Activated T-helper 1 cell treated with Interleukin-2 at 50 U/mL for 16 hours (primary cell): ENCODE measurements around the gene KIAA0930.
"Not testable (repeated sequence)": the region's sequence is repeated elsewhere in the genome, so short reads cannot be mapped to it uniquely, and the experiment has no call there.

Experiments used
- DNase-seq: peaks from one replicate; pipeline ENCODE4 v3.0.0-alpha.2; 2020; ENCODE audit warnings: low read depth

The KIAA0930 gene

DNA sequence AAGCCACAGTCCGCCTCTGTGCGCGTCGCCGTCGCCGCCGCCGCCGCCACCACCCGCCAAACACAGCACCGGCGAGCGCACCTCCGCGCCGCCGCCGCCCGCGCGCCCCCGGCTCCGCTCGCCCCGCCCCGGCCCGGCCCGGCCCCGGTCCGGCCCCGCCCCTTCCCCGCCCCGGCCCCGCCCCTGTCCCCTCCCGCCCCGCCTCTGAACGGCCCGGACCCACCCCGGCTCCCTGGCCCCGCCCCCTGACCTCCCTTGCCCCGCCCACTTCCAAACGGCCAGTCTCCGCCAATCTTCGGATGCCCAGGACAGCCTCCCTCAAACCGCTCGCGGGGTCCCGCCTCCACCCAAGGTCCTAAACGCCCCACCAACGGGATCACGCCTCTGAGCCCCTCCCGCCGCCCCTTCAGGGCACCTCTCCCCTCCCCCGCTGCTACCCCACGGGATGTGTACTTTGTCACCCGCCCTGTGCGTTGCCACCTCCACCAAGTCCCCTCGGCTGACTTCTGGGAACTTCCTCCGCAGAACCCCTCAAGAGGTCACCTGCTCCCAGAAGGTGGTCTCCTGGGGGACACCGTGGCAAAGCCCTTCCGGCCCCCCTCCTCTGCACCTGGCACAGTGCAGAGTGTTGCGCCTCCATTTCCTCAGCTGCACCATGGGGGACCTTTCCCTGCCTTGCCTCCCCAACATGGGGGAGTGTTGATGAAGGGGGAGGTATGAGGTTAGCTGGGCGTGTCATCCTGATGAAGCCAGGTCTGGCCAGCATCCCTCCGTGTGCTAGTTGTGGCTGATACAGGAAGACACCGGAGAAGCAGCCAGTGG, at the start of gene KIAA0930:
KIAA0930 (minus strand) TSS at position 85 of the 822 bp plus-strand sequence. CDS start 191 bp downstream, outside the sequence.
- DNase-seq: peak; percentile 69

DNA sequence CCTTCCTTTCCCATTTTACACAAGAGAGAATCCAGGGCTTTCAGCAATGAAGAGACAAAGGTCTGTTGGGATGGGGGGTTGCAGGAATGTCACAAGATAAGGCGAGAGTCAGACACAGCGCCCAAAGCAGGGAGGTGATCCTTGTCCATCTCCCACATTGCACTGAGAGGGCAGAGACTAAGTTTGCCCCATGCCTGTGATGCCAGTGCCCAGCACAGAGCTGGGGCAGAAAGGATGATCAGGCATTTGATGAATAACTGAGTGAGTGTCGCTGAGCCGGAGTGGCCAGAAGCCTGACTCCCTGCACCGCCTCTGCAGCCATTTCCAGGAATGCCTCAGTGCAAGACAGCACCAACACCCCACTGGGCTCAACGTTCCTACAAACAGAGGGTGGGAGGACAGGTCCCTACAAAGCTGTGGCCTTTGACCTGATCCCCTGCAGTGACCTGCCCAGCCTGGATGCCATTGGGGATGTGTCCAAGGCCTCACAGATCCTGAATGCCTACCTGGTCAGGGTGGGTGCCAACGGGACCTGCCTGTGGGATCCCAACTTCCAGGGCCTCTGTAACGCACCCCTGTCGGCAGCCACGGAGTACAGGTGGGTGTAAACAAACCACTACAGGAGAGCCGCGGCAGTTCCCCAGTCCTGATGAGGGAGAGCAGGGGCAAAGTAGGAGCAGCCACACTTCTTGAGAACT, 46.3 kb upstream of the KIAA0930 start:
- no peak for DNase-seq

DNA sequence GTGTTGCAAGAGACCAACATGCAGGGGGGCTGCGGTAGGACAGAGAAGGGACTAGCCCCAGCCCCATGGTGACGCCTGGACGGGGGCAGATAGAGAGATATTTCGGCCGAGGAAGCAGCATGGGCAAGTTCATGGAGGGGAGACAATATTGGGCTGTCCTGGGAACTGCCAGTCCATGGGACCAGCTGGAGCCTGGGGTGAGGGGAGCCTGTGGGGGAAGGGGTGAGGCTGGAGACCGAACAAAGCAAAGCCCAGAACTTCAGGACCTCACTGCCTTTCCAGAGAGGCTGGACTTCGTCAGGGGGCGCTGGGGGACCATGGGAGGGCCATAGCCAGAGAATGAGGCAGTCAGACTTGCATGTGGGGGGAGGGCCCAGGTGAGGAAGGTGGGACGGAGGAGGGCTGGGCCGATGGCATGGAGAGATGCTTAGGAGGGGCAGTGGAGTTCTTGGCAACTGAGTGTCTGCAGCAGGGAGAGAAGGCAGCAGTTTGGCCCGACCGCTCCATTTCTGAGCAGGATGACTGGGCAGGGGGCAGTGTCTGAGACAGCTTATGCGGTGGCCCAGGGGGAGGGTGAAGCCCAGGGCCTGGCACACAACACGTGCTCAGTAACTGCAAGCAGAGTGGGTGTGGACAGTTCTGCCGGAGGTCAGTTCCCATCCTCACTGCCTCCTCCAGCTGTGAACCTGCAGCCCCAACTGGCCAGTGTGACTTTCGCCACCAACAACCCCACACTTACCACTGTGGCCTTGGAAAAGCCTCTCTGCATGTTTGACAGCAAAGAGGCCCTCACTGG, 44.8 kb upstream of the KIAA0930 start:
- DNase-seq: no peak

DNA sequence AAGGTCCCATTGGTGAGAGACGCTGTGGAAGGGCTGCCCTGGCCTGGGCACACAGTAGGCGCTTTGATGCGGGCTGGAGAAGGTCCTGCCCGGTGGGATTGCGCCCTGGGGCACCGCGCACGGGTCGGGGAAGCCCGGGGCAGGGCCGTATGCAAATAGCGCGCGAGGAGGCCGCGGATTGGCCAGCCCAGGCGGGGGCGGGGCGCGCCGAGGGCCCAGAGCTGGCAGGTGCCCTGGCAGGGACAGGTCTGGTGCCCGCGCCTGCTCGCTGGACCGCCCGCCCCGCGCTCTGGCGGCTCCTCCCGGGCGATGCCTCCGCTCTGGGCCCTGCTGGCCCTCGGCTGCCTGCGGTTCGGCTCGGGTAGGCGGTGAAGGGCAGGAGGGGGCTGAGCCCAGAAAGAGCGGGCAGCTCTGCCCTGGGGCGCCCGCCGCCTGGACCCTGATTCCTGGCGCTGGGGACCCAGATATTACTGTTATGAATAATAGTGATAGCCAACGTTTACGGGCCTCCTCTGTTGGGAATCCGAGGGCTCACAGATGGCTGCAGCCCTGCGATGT, 44.1 kb upstream of the KIAA0930 start, which contains the start of gene UPK3A:
UPK3A (plus strand) TSS at position 245 of the 558 bp plus-strand sequence; CDS start at position 310, 65 bp downstream.
- DNase-seq: peak; percentile 37

DNA sequence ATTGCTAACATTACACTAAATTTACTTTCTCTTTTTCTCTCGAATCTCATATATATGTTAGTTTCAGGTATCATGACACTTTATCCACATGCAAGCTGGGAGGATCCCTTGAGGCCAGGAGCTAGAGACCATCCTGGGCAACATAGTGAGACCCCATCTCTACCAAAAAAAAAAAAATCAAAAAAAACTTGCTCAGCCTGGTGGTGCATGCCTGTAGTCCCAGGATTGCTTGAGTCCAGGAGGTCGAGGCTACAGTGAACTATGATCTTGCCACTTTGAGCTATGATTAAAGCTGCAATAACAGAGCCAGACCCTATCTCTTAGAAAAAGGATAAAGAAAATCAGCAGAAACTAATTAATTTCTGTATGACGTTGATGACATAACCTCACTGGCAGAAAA, 40.3 kb upstream of the KIAA0930 start:
- DNase-seq: no peak

DNA sequence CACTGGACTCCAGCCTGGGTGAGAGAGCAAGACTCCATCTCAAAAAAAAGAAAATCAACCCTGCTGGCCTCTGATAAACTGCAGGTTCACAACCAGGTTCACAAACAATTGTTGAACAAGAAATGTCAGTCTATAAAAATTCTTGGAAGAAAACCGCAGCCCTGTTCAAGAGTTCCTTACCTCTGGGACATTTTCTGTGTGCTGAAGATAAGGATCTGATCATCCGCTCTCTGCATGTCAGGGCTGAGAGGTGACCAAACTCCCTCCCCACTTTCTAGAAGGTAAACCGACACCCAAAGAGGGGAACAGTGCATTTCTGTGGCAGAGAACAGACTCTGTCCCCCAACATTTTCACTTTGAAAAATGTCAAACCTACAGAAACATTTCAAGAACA, 39.9 kb upstream of the KIAA0930 start:
- no peak for DNase-seq

DNA sequence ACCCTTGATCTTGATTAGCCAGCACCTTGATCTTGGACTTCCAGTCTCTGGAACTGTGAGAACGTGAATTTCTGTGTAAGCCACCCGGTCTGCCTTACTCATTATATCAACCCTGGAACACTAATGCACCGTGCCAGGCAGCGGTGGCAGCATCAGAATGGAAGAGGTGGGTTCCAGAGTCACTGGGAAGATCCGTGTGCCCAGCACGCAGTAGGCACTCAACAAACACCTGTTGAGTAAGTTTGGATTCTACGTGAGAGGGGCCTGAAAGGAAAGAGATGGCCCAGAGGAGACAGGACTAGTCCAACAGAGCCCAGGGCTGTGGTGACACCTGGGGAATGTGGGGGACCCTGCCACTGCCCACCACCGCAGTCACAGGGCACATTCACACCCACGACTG, 37.4 kb upstream of the KIAA0930 start:
- no peak for DNase-seq

DNA sequence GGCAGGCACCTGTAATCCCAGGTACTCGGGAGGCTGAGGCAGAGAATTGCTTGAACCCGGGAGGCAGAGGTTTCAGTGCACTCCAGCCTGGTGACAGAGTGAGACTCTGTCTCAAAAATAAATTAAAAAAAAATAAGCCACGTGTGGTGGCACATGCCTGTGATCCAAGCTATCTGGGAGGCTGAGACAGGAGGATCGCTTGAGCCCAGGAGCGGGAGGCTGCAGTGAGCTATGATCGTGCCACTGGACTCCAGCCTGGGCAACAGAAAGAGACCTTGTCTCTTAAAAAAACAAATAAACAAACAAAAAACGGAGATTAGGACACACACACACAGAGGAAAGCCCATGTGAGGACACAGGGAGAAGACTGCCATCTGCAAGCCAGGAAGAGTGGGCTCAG, 37.0 kb upstream of the KIAA0930 start:
- not testable (repeated sequence) for DNase-seq

DNA sequence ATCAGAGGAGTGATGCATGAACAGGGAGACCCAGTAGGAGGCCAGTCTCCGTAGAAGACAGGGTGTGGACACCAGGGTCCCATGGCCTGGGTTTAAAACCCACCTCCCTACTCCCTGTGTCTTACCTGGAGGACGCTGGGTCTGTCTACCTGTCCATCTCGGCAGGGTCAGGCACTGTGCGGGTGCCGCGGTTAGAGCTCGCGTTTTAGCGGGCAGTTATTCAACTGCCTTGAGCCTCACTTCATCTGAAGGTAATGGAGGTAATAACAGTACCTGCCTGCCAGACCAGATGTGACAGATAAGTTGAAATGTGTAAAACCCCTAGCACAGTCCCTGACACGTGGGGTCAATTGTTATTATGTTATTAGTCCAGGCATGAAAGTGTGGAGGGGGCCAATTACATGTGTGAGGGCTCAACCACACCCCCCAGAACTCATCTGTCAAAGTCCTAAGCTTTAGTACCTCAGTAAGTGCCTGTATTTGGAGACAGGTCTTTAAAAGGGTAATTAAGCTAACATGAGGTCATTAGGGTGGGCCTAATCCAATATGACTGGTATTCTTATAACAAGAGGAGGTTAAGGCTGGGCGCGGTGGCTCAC, 35.9 kb upstream of the KIAA0930 start:
- no peak for DNase-seq

DNA sequence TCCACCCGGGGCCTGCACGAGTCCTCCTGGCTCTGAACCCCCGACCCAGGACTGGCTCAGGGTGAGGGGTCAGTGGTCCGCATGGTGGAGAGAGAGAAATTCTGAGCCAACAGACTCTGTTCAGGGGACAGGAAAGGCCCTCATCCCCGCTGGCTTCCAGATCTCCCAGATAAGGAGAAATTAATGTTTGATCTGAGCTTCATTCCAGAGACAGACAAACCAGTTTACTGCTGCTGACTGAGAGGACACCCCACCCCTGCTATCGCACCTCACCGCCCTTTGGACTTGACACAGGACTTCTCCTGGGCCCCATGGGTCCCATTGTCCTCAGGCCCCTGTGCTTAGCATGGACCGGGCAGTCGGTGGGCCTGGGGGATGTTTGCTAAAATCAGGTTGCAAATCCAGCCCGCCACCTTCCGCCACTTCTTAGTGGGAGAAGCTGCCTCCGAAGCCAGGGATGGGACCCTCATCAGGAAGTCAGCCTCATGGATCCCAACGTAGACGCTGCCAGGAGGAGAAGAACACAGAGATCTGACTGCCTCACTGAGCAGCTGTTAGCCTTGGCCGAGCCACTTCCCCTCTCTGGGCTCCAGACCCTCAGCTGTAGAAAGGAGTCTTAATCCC, 32.9 kb upstream of the KIAA0930 start:
- DNase-seq: no peak

DNA sequence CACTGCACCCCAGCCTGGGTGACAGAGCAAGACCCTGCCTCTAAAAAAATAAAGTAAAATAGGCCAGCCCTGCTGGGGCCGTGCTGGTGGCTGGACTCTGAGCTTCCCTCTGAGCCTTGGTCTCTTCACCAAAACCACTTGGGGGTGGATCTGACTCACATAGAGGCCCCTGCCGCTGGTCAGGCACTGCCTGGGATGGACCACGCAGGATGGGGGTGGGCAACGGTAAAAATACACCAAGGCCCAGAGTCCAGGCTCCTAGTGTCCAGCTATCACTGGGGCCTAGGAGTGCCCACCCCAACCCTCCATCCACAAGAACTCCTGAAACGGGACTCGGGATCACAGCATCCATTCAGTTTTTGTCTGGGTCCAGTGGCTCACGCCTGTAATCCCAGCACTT, 31.8 kb upstream of the KIAA0930 start:
- DNase-seq: no peak

DNA sequence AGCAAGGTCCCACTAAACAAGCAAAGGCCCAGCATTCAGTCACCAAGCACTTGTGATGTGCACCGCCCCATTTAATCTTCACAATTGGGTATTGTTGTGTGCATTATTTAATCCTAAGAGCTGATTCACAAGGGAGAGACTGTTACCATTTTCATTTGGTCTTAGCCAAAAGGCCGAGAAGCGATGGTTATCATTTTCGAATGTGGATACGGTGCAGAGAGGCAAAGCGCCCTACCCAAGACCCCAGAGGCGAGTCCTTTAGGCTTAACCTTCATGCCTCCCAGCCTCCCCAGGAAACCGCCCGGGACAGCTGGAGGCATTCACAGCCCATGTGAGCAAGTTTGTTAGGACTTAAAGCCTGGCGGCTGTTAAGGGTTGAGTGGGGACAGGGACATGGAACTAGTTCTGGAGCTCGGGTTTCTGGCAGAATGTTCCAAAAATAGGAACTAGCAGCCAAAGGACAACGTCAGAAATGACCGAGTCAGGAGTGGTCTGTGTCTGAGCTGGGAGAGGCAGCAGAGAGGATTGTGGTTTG, 31.0 kb upstream of the KIAA0930 start:
- DNase-seq: no peak

DNA sequence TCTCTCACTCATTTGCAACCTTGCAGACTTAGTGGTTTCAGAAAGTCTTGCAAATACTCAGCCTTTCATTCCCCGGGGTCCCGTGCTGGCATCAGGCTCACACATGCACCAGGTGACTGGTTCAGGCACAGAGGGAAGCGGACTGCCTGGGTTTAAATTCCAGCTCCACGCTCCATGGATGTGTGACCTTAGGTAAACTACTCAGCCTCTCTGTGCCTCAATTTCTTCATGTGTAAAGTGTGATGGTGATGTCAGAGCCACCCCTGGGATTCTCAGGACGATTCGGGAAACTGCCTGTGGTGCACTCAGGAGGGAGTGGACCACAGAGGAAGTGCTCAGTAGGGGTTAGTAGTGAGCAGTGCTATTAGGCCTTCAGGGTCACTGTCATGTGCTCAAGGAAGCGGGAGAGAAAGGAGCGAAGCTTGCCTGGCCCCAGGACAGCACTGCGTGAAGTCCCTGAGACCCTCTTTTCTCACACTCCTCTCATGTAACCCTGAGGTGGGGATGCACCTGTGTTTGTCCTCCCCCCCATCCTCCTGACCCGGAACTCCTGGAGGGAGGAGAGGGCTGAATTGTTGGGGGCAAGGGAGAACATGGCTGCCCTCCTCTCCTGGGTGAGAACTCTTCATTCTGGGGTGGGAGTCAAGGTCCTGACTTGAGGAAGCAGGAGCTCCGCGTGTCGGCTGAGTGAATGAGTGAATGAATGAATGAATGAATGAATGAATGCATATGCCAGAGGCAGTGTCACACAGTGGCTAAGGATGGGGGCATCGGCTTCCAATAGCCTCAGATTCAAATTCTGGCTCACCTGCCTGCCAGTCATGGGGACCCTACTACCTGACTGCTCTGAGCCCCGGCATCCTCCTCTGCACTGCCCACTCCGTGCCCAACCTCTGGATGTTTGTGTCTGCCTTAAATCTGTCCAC, 29.7 kb upstream of the KIAA0930 start:
- no peak for DNase-seq

DNA sequence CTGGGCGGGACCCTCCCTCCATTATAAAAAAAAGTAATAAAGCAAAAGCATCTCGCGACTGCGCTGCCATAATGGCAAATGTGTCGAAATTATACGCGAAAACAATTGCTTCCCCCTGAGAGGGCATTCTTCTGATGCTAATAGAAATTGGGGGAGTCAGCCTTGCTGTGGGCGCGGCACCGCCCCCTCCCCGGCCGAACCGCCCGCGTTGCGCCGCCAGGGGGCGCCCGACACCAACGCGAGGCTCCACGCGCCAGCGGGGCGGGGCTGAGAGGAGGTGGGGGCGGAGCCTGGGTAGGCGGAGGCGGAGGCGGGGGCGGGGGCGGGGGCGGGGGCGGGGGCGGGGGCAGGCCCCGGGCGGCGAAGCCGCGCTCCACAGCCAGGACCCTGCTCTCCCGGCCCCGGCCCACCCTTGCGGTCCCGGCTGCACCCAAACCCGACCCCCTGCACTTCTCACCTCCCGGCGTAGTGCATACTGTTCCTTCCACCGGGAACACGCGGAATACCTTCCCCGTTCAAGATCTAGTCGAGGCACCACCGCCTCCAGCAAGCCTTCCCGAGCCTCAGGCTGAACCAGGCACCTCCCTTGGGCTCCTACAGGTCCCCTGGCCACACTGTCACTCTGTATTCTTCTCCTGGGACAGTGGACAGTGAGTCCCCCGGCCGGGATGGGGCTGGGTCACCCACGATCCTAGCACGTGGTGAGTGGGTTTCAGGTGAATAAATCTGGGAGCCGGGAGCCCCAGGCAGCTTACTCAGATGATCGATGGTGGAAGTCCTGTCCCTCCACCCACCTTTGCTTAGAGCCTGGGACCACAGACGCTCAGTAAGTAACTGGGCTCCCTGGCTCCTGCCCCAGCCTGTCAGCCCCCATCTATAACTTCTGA, 28.5 kb upstream of the KIAA0930 start:
- peak; percentile 88 for DNase-seq

DNA sequence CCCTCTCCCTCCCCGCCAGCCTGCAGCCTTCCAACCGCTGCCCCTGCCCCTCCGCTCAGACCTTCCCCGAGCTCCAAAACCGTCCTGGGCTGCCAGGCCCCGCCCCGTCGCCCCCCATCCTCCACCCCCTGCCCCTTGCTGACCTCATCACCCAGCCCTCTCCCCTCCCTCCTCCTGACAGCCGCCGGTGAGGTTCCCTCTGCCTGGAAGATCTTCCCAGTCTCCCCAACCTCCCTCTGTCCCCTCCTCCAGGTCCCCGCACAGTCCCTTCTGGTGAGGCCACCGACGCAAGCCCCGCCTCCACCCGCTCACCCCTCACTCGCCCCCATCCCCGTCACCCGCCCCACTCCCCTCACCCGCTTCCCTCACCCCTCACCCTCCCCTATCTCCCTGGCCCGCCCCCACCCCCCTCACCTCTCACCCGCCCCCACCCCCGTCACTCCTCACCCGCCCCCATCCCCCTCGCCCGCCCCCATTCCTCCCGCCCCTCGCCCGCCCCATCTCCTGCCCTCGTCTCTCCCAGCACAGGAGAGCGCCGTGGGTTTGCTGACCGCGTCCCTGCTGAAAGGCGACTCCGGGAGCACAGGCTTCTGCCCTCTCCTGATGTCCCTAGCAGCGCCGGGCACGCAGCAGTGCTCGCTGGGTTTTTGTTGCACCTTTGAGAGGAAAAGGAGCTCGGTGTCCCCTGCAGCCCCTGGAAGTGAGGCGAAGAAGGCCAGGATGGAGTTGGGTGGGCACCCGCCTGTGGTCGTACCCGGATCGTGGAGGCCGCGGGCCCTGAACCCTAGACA, 27.7 kb upstream of the KIAA0930 start:
- no peak for DNase-seq

DNA sequence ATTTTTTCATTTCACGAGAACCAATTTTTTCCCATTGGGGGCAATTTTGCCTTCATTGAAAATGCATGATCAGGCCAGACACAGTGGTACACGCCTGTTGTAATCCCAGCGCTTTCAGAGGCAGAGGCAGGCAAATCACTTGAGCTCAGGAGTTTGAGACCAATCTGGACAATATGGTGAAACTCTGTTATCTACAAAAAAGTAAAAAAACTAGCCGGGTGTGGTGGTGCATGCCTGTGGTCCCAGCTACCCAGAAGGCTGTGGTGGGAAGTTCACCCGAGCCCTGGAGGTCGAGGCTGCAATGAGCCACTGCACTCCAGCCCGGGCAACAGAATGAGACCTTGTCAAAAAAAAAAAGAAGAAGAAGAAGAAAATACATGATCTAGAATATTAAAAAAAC, 24.8 kb upstream of the KIAA0930 start:
- no peak for DNase-seq

DNA sequence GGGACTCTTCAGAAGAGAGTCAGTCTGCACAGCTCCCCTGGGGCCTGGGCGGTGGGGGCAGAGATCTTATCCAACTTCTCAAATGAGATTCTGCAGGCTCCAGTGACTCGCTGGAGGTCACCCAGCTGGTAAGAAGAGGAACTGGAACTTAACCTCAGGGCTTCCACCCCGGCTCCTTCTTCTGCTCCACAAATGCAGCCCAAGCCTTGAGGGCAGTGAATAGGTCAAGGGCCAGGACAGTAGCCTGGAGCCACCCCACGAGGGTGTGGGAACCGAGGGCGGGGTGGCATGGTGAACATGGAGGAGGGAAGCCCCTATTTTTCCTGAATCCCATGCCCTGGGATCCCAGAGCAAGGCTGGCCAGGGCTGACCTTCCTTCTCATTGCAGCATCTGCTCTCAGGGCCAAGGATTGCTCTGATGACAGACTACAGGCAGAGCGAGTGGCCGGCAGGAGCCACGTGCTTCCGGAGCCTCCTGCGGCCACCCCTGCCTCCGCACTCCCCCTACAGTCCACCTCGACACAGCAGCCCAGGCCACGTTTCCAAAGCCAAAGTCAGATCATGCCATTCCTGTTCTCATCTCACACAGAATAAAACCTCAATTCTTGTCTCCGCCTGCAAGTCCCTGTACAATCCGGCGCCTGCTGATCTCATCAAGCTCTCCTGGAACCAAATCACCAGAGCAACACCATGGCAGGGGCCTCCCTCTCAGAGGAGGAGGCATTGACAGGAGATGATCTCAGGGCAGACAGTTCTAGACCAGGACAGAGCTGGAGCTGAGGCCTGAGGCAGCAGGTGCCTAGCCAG, 23.0 kb upstream of the KIAA0930 start:
- no peak for DNase-seq
